OCI-LY1 (cell line): ENCODE results near the gene DUT.

Source experiments
- H2AFZ ChIP-seq: fragments of 200-600 bp; sonication (generic), shearing (Covaris generic); 2 replicates; pipeline ENCODE4 v1.6.0; 2014; ENCODE audit warnings: antibody characterized with exemption, mild to moderate bottlenecking, low read length
- H3F3A ChIP-seq: fragments of 200-600 bp; sonication (generic), shearing (Covaris generic); 2 replicates; pipeline ENCODE4 v1.6.0; 2014; ENCODE audit warnings: mild to moderate bottlenecking, antibody characterized with exemption, low read length, moderate library complexity; ENCODE audit not compliant: insufficient read depth
- H3K27ac ChIP-seq: fragments of 200-600 bp; sonication (generic); 2 replicates; pipeline ENCODE4 v1.5.1; 2014; ENCODE audit warnings: low read length, mixed run types, mild to moderate bottlenecking, low read depth; ENCODE audit not compliant: poor library complexity, severe bottlenecking
- H3K27me3 ChIP-seq: fragments of 200-600 bp; sonication (generic); 2 replicates; pipeline ENCODE4 v1.6.0; 2014; ENCODE audit warnings: antibody characterized with exemption, mild to moderate bottlenecking, low read length, moderate library complexity; ENCODE audit not compliant: insufficient read depth
- H3K36me3 ChIP-seq: fragments of 200-600 bp; sonication (generic); 2 replicates; pipeline ENCODE4 v1.6.1; 2014; ENCODE audit warnings: mild to moderate bottlenecking, antibody characterized with exemption, low read length, moderate library complexity, mixed read lengths; ENCODE audit not compliant: insufficient read depth
- H3K4me1 ChIP-seq: fragments of 200-600 bp; sonication (generic); 2 replicates; pipeline ENCODE4 v1.5.1; 2014; ENCODE audit warnings: mild to moderate bottlenecking, low read length, moderate library complexity; ENCODE audit not compliant: insufficient read depth, severe bottlenecking
- H3K4me2 ChIP-seq: fragments of 200-600 bp; sonication (generic), shearing (Covaris generic); 2 replicates; pipeline ENCODE4 v1.6.1; 2014; ENCODE audit warnings: low read length
- H3K4me3 ChIP-seq: fragments of 200-600 bp; sonication (generic); 2 replicates; pipeline ENCODE4 v1.5.1; 2014; ENCODE audit warnings: low read length, low read depth, mild to moderate bottlenecking, mixed read lengths; ENCODE audit not compliant: poor library complexity, severe bottlenecking
- H3K79me2 ChIP-seq: fragments of 200-600 bp; shearing (Covaris generic); 2 replicates; pipeline ENCODE4 v1.6.1; 2016; ENCODE audit warnings: mixed run types, low read length, mixed read lengths; ENCODE audit not compliant: insufficient read depth
- H3K9ac ChIP-seq: fragments of 200-600 bp; sonication (generic), shearing (Covaris generic); 2 replicates; pipeline ENCODE4 v1.6.1; 2014; ENCODE audit warnings: mild to moderate bottlenecking, low read length, mixed read lengths
- H3K9me2 ChIP-seq: fragments of 200-600 bp; sonication (generic), shearing (Covaris generic); 2 replicates; pipeline ENCODE4 v1.6.1; 2014; ENCODE audit warnings: low read depth, mild to moderate bottlenecking, low read length, mixed read lengths
- H3K9me3 ChIP-seq: fragments of 200-600 bp; shearing (Covaris generic); 2 replicates; pipeline ENCODE4 v1.6.1; 2014; ENCODE audit warnings: low read length, mixed read lengths
- H4K20me1 ChIP-seq: fragments of 200-600 bp; sonication (generic), shearing (Covaris generic); 2 replicates; pipeline ENCODE4 v1.6.0; 2016; ENCODE audit warnings: mild to moderate bottlenecking, low read length; ENCODE audit not compliant: insufficient read depth
- EZH2 ChIP-seq: fragments of 200-600 bp; sonication (generic), shearing (Covaris generic); IDR thresholded peaks from 2 replicates; pipeline ENCODE4 v1.8.0; 2017; ENCODE audit warnings: borderline replicate concordance, mixed run types, mild to moderate bottlenecking, antibody characterized with exemption, low read length, moderate library complexity, mixed read lengths
- TF ChIP-seq, protein P1 (sequence below): fragments of 200-600 bp; sonication (generic), shearing (Covaris generic); IDR thresholded peaks from 2 replicates; pipeline ENCODE4 v1.5.1; 2017; ENCODE audit warnings: mild to moderate bottlenecking, antibody characterized with exemption, low read length, moderate library complexity, mixed read lengths

Gene DUT

DNA sequence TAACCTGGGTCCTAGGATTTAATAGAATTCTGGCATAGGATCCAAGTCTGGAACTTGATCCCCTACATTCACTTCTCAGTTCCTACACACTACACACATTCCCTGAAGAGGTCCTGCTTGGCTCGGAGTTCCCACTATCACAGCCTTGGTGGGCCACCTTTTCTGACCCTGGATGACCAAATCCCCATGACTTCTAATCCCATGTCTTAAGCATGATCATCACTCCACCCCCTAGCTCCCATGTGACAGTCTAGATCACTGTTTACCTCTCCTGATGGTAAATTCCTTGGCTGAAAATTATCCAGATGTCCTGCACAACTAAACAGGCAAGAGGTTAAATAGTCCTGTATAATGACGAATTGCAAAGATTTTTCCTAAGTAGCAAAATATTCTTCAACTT, 40.3 kb downstream of the DUT start:
- TF ChIP-seq, protein P1, sequence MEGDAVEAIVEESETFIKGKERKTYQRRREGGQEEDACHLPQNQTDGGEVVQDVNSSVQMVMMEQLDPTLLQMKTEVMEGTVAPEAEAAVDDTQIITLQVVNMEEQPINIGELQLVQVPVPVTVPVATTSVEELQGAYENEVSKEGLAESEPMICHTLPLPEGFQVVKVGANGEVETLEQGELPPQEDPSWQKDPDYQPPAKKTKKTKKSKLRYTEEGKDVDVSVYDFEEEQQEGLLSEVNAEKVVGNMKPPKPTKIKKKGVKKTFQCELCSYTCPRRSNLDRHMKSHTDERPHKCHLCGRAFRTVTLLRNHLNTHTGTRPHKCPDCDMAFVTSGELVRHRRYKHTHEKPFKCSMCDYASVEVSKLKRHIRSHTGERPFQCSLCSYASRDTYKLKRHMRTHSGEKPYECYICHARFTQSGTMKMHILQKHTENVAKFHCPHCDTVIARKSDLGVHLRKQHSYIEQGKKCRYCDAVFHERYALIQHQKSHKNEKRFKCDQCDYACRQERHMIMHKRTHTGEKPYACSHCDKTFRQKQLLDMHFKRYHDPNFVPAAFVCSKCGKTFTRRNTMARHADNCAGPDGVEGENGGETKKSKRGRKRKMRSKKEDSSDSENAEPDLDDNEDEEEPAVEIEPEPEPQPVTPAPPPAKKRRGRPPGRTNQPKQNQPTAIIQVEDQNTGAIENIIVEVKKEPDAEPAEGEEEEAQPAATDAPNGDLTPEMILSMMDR: no peak
- TF ChIP-seq EZH2: no peak
- H2AFZ ChIP-seq: no peak overlapping the region
- H3K27me3 ChIP-seq: no peaks in the 10 kb centered on the region; the same call in 1 of the 2 replicates
- H3F3A ChIP-seq: no peaks in the 10 kb centered on the region
- no peaks in the 10 kb centered on the region for H4K20me1 ChIP-seq
- H3K4me3 ChIP-seq: no peak overlapping the region
- no peaks in the 10 kb centered on the region for H3K9me2 ChIP-seq
- no peak overlapping the region for H3K27ac ChIP-seq
- H3K79me2 ChIP-seq: no peaks in the 10 kb centered on the region
- no peaks in the 10 kb centered on the region for H3K9me3 ChIP-seq
- no peak overlapping the region for H3K9ac ChIP-seq
- no peaks in the 10 kb centered on the region for H3K4me1 ChIP-seq
- no peak overlapping the region for H3K4me2 ChIP-seq
- H3K36me3 ChIP-seq: no peaks in the 10 kb centered on the region

DNA sequence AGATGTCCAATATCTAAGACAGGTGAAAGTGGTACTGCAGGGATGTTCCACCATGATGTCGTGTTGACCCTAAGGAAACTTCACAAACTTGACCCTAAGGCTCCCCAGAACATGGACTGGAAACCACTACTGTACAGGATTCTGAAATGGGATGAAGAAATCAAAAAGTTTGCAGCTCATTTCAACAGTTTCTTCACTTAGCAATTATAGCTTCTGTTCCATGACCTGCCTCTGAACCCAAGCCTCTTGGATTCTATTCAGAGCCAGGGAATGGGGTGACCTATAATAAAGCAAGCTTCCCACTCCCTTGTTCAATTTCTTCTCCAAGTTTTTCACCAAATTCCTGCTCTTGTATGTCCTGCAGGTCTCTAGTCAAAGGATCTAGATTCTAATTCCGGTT, 40.7 kb downstream of the DUT start:
- H3K79me2 ChIP-seq: no peaks in the 10 kb centered on the region
- H3K36me3 ChIP-seq: no peaks in the 10 kb centered on the region
- no peaks in the 10 kb centered on the region for H3F3A ChIP-seq
- H2AFZ ChIP-seq: no peak overlapping the region
- no peaks in the 10 kb centered on the region for H3K9me3 ChIP-seq
- TF ChIP-seq, protein P1: no peak
- no peak for TF ChIP-seq EZH2
- H3K27me3 ChIP-seq: no peaks in the 10 kb centered on the region
- H3K27ac ChIP-seq: no peak overlapping the region
- no peak overlapping the region for H3K4me3 ChIP-seq
- no peaks in the 10 kb centered on the region for H3K9me2 ChIP-seq
- no peaks in the 10 kb centered on the region for H3K4me1 ChIP-seq
- no peak overlapping the region for H3K4me2 ChIP-seq
- no peak overlapping the region for H3K9ac ChIP-seq
- no peaks in the 10 kb centered on the region for H4K20me1 ChIP-seq

GRCh38 chr15:48373821-48374451, 42.7 kb downstream of the DUT start:
- no peak overlapping the region for H3K4me2 ChIP-seq
- H3K9me3 ChIP-seq: no peaks in the 10 kb centered on the region
- no peaks in the 10 kb centered on the region for H3K79me2 ChIP-seq
- H3K27me3 ChIP-seq: no peaks in the 10 kb centered on the region
- H4K20me1 ChIP-seq: no peaks in the 10 kb centered on the region
- H3K36me3 ChIP-seq: no peaks in the 10 kb centered on the region
- no peak for TF ChIP-seq EZH2
- TF ChIP-seq, protein P1: no peak
- no peaks in the 10 kb centered on the region for H3K4me1 ChIP-seq
- no peak overlapping the region for H2AFZ ChIP-seq
- H3K27ac ChIP-seq: no peak overlapping the region
- H3K4me3 ChIP-seq: no peak overlapping the region
- H3K9me2 ChIP-seq: no peaks in the 10 kb centered on the region
- H3F3A ChIP-seq: no peaks in the 10 kb centered on the region
- no peak overlapping the region for H3K9ac ChIP-seq
